Measurements from ENCODE around the gene RNF222. TPM values are rescaled to one million over a fixed set of nuclear protein-coding genes. Genes with fewer than 3 reads are reported as not detected.

RNF222 gene
- total and polyA plus RNA-seq, 8 donors, result not detected

GRCh38 chr17:8384801-8385378, 12.7 kb downstream of the RNF222 start:
- WGBS, 2 donors, result 81 to 90% methylated on average over 12 of the region's 12 CpGs
- FAIRE-seq (no peak), DNase-seq (no peak), ATAC-seq (no peak)
- intact Hi-C loops (cut with DNase I), result no loop called here
- H3K4me1 ChIP-seq, result peaks cover 22 to 26% (median 24%) of the 10 kb centered on the region in 3 donors
- H3K36me3 ChIP-seq, result peaks cover 0 to 18% (median 11%) of the 10 kb centered on the region in 3 donors
- no peaks in the 10 kb centered on the region for H3K9me3 ChIP-seq
- TF ChIP-seq CTCF (IDR thresholded peaks at IDR 0.05), result no peak
- no peak overlapping the region for H3K27ac ChIP-seq
- no peak overlapping the region for H3K4me3 ChIP-seq
- H3K27me3 ChIP-seq, result no peaks in the 10 kb centered on the region

GRCh38 chr17:8383143-8383822, 14.3 kb downstream of the RNF222 start, which contains the start of gene RPL26:
TSS of gene RPL26 (minus strand) at chr17:8383193. CDS start at chr17:8382310, 883 bp downstream.
- intact Hi-C loops (cut with DNase I), result no loop called here
- peak; percentile 75 for FAIRE-seq
- H3K36me3 ChIP-seq, result peaks cover 0 to 34% (median 20%) of the 10 kb centered on the region in 3 donors
- DNase-seq, result peak; percentile 93 to 97 (median 96)
- H3K27me3 ChIP-seq, result no peaks in the 10 kb centered on the region
- peak; percentile 91 to 96 (median 92) for ATAC-seq
- H3K27ac ChIP-seq, result peak within 1 kb of the TSS; percentile 63 to 83 (median 78)
- peak; percentile 97 to 100 (median 99) for TF ChIP-seq CTCF (IDR thresholded peaks at IDR 0.05)
- H3K4me3 ChIP-seq, result peak within 1 kb of the TSS; percentile 59 to 87 (median 78)
- H3K9me3 ChIP-seq, result no peaks in the 10 kb centered on the region
- peaks cover 27 to 35% (median 29%) of the 10 kb centered on the region in 3 donors for H3K4me1 ChIP-seq
- WGBS, 2 donors, result 0% methylated on average over 38 to 55 of the region's 55 CpGs

- ATAC-seq (peak; percentile 1 to 7 (median 5)), DNase-seq (no peak), FAIRE-seq (no peak)
- no peaks in the 10 kb centered on the region for H3K9me3 ChIP-seq
- TF ChIP-seq CTCF (IDR thresholded peaks at IDR 0.05), result no peak
- peak overlapping the region in 2 of 4 donors; percentile 75 to 83 for H3K27ac ChIP-seq
- H3K4me1 ChIP-seq, result peaks cover 27 to 35% (median 29%) of the 10 kb centered on the region in 3 donors
- intact Hi-C loops (cut with DNase I), result no loop called here
- no peaks in the 10 kb centered on the region for H3K27me3 ChIP-seq
- H3K36me3 ChIP-seq, result peaks cover 2 to 38% (median 21%) of the 10 kb centered on the region in 3 donors
- WGBS, 2 donors, result 0 to 1% methylated on average over 15 of the region's 15 CpGs
- H3K4me3 ChIP-seq, result peak overlapping the region; percentile 59 to 87 (median 78)
Measured at GRCh38 chr17:8382880-8383142, 14.8 kb downstream of the RNF222 start.

GRCh38 chr17:8382052-8382879, 15.4 kb downstream of the RNF222 start:
- H3K4me3 ChIP-seq, result peak overlapping the region; percentile 59 to 87 (median 78)
- ATAC-seq (no peak), FAIRE-seq (no peak), DNase-seq (no peak)
- H3K27me3 ChIP-seq, result no peaks in the 10 kb centered on the region
- no peaks in the 10 kb centered on the region for H3K9me3 ChIP-seq
- TF ChIP-seq CTCF (IDR thresholded peaks at IDR 0.05), result no peak
- peak overlapping the region in 2 of 4 donors; percentile 75 to 83 for H3K27ac ChIP-seq
- peaks cover 2 to 44% (median 21%) of the 10 kb centered on the region in 3 donors for H3K36me3 ChIP-seq
- WGBS, 2 donors, result 12 to 16% methylated on average over 27 of the region's 27 CpGs
- peaks cover 27 to 39% (median 30%) of the 10 kb centered on the region in 3 donors for H3K4me1 ChIP-seq
- intact Hi-C loops (cut with DNase I), result no loop called here
